Measurements from ENCODE around the gene MCTP2.
A peak's percentile ranks its signal among the peaks of the same experiment; 100 is the strongest.

Gene MCTP2

DNA sequence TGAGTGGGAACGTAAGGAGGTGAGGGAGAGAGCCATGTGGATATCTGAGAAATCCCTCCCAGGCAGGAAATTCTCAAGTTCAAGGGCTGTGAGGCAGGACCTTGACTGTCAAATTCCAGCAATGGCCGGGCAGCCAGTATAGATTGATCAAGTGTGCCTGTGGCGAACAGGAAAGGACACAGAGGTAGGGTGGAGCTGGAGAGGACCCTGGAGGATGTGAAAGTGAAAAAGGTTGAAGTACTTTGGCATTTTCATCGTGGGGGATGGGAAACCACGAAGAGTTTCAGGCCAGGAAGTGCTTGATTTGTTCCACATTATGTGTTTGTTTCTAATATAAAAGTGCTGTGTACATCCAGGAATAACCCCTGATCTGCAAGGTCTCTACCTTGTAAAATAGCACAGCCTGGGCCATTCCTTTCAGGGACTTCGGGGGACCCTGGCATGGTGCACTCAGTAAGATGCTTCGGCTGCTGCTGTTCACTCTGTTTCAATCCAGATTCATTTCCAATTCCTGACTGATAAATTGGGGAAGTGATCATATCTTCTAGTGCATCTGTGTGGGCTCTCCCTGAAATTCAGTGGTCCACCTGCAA lies 156.6 kb downstream of the MCTP2 start:
- no peak for DNase-seq (ENCODE audit: low read depth, low spot score)

DNA sequence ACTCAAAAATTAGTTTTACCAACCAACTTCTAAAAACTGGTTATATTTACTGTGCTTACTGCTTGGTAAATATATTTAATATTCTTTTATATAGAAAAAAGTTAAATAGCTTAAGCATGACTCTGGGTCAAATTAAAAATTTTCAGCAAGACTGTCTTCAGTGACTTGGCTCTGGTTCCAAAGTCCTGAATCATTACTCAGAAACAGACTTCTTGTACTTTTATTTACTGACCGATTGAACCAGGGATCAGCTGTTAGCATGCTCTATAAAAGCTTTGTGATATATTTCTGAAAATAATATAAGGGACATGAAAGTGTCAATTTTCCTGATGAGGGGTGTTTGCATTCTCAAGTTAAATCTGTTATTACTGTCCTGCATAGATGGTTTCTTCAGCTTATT lies 164.3 kb downstream of the MCTP2 start:
- DNase-seq (ENCODE audit: low read depth, low spot score): peak; percentile 49

- peak; percentile 26 for DNase-seq (ENCODE audit: low read depth, low spot score)
These were observed 166.0 kb downstream of the MCTP2 start for GRCh38 chr15:94397337-94397736.

DNA sequence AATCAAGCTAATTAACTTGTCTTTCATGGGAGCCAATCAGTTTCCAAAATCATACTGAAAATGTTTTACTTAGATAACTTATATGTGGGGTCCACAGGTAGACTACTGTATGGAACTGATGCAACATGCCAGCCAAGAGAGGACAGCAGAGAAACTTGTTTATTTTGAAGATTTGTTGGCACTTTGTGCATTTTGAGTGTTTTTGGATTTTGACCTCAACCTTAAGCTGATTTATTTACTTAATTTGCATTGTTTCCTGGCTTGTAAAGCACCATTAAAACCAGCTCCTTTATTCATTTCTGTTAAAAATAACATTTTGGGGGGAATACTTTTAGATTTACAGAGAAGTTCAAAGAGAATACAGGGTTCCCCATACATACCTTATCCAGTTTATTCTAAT lies 166.6 kb downstream of the MCTP2 start:
- no peak for DNase-seq (ENCODE audit: low read depth, low spot score)

- no peak for DNase-seq (ENCODE audit: low read depth, low spot score)
These were observed 169.4 kb downstream of the MCTP2 start for GRCh38 chr15:94400526-94401298.

- DNase-seq (ENCODE audit: low read depth, low spot score): no peak
These were observed 172.0 kb downstream of the MCTP2 start for GRCh38 chr15:94403331-94403730.

GRCh38 chr15:94404733-94405283 lies 173.4 kb downstream of the MCTP2 start:
- no peak for DNase-seq (ENCODE audit: low read depth, low spot score)

DNA sequence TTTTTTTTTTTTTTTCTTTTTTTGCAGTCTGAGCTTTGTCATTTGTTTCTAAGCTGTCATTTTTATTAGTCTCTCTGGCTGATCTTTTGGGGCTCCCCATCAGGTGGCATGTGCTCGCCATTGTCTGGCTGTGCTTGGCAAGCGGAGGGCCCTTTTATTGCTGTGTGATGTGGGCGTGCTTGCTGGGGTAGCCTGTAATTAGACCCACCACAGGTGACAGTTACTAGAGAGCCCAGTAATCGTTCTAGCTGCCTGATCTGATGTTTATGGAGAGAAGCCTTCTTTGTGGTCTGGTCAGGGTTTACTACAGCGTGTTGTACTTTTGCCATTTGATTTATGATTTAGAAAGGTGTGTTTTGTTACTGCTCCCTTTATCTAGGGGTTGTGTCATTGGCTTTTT lies 179.9 kb downstream of the MCTP2 start:
- DNase-seq (ENCODE audit: low read depth, low spot score): no peak

- DNase-seq (ENCODE audit: low read depth, low spot score): no peak
These were observed 180.5 kb downstream of the MCTP2 start for GRCh38 chr15:94411846-94412245.

- peak; percentile 27 for DNase-seq (ENCODE audit: low read depth, low spot score)
These were observed 181.8 kb downstream of the MCTP2 start for GRCh38 chr15:94412979-94413746.

- DNase-seq (ENCODE audit: low read depth, low spot score): no peak
These were observed 183.6 kb downstream of the MCTP2 start for GRCh38 chr15:94414916-94415315.

DNA sequence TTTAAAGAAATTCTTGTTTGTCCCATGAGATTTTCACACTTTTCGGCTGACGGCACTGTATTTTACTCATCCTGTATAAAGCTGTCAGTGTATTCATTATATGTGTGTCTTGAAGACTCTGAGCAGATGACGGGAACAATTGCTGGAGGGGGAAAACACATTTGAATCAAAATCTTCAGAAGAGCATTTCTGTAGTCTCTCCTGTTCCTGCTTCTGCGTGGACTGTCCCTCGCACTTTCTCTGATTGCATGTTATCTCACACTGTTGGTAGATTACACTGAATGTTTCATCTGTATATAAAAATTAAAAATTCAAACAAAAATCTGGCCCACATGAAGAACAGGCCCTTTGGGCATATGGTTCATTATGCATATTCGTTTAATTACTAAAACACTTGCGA lies 184.9 kb downstream of the MCTP2 start:
- no peak for DNase-seq (ENCODE audit: low read depth, low spot score)

DNA sequence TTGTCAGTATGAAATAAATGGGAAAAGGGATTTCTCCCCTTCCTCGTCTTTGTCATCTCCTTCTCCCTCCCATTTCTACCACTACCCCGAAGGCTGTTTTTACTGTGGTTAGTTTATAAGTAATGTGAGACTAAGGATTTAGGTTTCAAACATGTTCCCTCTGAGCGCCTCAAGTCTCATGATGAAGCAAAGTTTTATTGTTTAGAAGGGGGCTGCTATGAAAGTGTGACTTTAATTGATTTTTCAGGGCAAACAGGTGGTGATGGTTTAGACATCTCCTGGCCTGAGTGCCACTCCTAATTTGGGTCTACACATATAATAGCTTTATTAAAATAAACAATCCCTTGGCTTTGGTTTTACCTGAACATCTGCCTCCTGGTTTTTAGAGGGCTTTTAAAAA lies 185.5 kb downstream of the MCTP2 start:
- no peak for DNase-seq (ENCODE audit: low read depth, low spot score)

DNA sequence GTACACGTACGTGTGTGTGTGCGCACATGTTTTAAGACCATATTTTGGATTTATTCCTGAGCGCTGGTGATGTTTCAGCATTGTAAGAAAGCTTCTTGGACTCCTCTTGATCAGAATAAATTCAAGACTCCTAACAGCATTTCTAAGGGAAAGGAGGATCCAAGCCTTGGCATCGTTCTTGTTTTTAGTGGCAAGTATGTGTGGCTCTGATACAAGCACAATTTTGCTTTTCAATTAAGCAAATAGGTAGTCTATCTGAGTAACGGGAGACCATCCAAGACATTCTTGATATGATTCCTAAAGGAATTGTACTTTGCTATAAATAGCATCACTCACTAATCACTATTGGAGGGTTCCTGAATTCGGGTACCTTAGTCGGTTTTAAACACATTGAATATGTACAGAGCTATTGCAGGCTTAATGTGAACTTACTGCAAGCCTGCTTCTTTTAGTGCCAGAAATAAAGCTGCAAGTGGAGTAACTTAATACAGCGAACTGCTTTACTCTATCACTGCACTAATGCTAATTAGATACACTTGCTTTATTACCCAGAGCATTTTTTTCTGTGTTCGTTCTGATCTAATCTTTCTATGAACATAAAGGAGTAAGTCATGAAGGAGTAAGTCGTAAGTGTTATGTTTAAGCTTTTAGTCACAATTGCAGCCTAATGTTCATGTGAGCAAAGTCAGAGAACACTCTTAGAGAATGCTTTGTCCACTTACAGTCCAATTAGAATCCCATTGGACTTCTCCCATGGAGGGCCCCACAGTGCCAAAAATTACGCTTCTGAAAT lies 186.3 kb downstream of the MCTP2 start:
- DNase-seq (ENCODE audit: low read depth, low spot score): peak; percentile 34

DNA sequence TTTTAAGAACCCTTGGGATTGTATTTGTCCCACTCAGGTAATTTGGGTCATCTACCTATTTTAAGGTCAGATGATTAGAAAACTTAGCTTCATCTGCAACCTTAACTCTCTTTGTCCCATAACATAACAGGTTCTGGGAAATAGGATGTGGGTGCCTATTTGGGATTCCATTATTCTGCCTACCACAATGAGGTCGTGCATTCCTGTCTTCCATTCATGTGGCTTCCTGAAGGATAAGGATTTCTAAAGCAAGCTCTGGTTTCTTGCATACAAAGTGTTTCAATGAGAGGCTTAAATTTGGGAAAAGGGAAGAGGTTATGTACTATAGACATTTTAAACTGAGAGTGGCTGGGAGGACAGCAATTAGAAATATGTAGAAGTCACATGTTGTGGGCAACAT lies 190.3 kb downstream of the MCTP2 start:
- DNase-seq (ENCODE audit: low read depth, low spot score): peak; percentile 15

DNA sequence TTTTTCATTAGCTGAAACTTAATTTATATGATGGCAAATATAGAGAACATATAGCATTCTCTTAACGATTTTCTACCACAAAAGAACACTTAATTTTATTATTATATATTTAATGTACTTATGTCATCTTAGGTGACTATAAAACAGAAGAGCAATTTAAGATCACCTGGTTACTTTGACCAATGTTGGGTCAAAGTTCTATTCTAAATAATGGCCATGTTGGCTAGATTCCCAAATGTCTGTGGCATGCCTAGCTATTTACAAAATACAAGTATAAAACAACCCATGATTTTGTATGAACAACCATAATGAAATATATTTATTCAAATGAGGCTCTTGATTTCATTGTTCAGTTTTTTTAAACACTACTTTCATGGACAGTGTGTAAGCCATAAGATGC lies 200.9 kb downstream of the MCTP2 start:
- DNase-seq (ENCODE audit: low read depth, low spot score): no peak

DNA sequence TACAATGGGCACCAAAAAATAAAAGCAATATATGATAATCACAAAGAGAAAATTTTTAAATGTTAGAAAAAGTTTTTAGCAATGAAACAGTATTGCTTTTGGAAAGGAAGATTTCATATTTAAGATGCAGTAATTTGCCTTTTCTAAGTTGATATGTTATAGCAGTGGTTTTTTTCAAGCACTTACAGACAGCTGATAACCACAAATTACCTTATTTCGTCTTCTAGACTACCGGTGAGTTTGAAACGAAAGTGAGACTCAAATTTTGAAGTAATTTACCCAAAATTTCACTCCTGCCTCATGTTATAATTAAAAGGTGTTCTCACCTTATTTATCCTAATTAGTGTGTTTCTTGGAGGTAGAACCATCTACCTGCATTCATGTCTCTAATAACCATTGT lies 207.8 kb downstream of the MCTP2 start:
- DNase-seq (ENCODE audit: low read depth, low spot score): no peak

GRCh38 chr15:94441760-94442159 lies 210.4 kb downstream of the MCTP2 start:
- no peak for DNase-seq (ENCODE audit: low read depth, low spot score)

DNA sequence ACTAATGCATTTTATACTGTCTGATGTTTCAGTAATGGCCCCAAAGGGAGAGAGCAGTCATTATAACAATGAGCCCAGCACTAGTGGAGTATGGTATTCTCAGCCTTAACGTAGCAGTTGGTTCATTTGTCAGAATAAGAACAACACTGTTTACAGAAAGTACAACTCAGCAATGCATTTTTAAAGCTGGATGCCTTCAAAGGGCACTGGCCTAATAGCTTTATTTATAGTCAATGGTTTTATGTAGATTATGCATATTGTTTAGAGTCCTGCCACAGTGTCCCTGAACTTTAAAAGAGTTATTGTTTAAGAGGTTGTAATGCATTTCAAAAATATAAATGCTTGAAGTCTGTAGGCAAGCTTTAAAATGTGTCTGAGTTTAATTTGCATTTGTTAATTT lies 211.1 kb downstream of the MCTP2 start:
- DNase-seq (ENCODE audit: low read depth, low spot score): no peak

DNA sequence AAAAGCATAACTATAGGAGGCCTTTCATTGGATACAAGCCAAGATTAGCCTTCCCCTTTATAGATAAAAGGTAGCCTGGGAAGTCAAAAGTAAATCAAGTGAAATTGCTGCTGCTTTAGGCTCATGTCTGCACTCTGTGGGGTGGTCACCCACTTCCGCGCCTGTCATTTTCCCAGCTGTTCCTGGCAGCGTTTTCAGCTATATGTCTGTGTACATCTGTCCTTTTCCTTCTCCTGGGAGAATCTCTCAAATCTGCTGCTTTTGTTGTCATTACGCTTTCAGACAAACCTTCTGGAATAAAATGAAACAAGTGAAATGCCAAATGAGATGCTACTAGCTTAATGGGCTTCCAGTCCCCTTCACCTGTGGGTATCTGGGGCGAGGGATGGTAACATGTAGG lies 211.8 kb downstream of the MCTP2 start:
- DNase-seq (ENCODE audit: low read depth, low spot score): no peak

GRCh38 chr15:94445566-94446160 lies 214.3 kb downstream of the MCTP2 start:
- no peak for DNase-seq (ENCODE audit: low read depth, low spot score)

Data from astrocyte of the hippocampus (primary cell).